NOMO-1 treated with DMSO at 0.1 percent for 48 hours (cell line): ENCODE results near the gene ESRP2.

Source experiments
- DNase-seq: peaks from one replicate; lab custom pipeline; 2025; ENCODE audit not compliant: unreplicated experiment; lab: John Stamatoyannopoulos, UW

ESRP2 gene

DNA sequence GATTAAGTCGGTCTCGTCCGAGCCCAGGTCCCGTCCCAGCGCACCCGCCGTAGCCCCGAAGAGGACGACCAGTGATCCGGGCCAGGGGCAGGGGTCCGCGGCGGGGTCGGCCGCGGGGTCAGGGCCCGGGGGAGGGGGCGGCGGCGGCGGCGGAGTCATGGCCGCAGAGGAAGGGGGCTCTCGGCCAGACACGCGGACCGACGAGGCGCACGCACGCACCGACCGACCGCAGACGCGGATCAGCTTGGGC is at the start of gene ESRP2:
TSS of gene ESRP2 (minus strand) at position 241 of the 250 bp plus-strand sequence. CDS start at position 159, 82 bp downstream.
- no peak for DNase-seq

DNA sequence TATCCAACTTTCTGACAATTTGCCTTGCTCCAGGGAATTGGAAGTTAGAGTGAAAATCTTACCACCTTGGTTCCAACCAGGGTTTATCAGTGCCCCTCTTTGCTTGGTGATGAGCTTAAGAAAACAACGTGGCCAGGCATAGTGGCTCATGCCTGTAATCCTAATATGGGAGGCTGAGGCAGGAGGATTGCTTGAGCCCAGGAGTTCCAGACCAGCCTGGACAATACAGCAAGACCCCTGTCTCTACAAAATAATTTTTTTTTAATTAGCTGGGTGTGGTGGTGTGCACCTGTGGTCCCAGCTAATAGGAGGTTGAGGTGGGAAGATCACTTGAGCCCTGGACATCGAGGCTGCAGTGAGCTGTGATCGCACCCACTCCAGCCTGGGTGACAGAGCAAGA is 49.8 kb upstream of the ESRP2 start:
- no peak for DNase-seq

DNA sequence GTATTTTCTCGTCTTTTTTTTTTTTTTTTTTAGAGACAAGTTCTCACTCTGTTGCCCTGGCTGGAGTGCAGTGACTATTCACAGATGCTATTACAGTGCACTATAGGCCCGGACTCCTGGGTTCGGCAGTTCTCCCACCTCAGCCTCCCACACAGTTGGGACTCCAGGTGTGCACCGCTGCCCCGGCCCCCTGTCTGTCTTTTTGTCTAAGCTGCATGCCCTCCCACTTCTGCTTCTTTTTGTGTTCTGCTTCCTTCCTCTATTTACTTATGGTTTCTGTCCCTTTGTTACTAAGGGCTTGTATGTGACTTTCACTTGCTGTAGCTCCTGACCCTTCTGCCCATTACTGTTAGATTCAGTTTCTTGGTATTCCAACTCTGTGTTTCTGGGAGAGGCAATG is 48.9 kb upstream of the ESRP2 start:
- DNase-seq = peak; percentile 85

- no peak for DNase-seq
These were observed 48.1 kb upstream of the ESRP2 start for GRCh38 chr16:68283801-68284598.

GRCh38 chr16:68283346-68283745 is 47.4 kb upstream of the ESRP2 start:
- peak; percentile 17 for DNase-seq

GRCh38 chr16:68282064-68282452 is 46.1 kb upstream of the ESRP2 start:
- DNase-seq = no peak

DNA sequence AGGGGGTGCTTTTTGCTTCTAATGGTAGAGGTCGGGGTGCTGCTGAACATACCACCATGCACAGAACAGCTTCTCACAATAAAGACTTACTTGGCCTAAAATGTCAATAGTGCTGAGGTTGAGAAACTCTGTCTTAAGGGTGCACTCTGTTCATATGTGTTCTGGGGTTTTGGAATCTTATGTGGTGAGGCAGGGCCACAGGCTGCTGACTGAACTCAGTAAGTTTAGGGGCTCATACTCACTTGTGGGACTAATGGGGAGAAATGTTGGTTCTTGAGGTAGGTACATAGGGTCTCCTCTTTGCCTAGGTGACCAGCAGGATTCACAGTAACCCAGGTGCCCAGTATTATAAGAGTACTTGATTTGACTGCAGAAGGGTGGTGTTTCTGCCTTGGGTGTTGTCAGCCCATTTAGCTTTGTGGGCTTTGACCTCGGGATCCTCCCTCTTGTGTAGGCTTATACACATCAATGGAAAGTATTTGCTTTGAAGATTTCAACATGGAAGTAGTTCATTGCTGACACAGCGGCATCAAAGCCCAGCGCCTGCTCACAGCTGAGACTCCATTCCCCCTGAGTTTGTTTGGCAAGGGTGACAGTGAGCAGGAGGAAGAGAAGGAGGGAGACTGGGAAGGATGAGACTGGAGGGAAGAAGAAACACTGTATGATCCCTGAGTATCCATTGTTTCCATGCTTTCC is 45.6 kb upstream of the ESRP2 start:
- no peak for DNase-seq

- DNase-seq = no peak
These were observed 44.0 kb upstream of the ESRP2 start for GRCh38 chr16:68279726-68280558.

DNA sequence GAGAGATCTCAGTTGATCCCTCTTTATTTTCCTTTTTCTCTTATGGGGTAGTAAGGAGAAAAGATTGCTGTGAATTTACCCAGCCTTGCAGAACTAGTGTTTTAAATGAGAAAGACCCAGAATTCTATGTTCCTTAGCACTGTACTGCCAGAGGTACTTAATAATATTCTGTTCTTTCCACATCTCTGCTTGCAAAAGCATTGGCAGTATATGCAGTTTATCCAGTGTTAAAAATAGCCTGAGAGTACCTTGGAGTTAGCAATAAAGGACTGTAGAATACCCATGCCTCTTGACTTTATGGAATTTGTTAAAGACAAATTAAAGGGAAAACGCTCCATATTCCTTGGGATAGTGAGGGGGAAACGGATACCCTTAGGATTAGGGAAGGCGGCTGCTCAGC is 40.3 kb upstream of the ESRP2 start:
- no peak for DNase-seq

DNA sequence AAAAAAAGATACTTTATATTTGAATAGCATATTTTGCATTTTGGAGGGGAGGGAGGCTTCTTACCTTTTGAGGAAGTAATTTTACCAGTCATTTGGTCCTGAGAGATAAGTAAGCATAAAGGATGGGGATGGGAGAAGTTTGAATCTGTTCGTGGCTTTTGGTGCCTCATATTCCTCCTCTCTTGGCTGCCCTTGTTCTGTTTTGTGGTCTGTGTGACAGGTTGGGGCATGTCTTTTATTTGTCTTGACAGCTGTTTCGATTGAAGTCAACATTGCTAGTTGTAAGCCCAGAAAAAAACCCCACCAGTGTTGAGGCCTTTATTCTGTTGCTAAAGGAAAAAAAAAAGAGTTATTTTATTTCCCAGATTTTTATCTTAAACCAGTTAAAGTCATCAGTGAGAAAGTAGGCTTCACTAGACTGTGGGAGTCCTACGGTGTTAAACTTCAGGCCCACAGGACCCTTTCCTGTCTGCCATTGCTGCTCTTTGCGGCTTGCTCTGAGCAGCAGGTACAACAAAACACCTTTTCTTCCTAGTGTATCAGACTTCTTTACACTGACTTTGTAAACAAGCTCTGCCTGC is 39.8 kb upstream of the ESRP2 start:
- DNase-seq = peak; percentile 68

- DNase-seq = no peak
These were observed 38.5 kb upstream of the ESRP2 start for GRCh38 chr16:68274441-68274840.

DNA sequence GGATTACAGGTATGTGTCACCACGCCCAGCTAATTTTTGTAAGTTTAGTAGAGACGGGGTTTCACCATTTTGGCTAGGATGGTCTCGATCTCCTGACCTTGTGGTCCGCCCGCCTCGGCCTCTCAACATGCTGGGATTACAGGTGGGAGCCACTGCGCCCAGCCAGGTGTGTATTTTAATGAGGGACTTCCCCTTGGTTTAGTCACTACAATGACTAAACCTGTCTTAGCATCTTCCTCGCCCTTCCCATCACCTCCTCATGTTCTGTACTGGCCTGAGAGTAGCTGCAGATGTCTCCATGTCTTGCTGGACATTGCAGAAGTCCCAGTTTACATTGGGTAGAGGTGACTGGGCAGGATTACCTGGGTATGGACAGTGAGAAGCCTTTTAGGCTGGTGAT is 38.0 kb upstream of the ESRP2 start:
- DNase-seq = no peak

DNA sequence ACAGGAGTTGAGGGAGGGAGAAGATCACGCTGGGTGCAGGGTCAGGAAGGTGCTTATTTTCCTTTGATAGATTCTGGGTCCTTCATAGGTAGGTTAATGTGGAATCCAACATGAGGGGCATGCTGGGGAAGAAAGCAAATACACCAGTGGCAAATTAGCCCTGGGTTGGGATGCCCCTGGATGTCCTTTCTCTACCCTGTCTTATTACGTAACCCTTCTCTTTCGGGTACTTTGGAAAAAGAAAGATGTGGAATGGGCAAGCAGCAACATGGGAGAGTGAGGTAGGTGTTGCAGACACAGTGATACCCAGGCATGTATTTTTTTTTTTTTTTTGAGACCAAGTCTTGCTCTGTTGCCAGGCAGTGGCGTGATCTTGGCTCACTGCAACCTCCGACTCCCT is 37.5 kb upstream of the ESRP2 start:
- DNase-seq = no peak

DNA sequence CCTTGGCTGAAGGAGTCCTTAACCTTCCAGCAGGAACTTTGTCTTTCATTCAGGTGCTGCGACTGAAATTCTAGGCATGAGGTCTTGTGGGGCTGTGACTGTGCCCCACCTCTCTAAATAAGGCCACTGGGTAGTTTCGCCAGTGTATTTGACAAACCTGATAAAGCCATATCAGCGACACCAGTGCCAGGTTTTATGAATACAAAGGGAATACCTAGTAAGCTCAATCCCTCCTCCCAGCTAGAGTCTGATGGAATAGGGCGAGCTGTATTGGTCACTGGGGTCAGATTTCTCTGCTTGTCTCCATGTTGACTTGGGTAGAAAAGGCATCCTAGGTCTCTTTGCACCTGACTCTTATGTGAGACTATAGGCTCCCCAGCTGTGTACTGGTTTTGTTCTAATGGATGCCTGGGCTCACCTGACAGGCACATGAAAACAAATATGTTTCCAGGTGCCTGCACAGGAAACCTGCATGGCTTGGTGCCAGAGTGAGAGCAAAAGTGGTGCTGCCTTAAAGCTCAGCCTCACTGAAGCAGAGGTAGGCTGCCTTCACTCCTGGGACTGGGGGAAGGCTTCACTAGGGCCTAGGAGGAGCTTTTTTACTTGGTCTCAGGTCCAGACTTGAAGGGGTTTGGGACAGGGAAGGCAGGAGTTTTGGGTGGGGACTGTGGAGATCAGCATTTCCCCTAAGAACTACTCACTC is 36.7 kb upstream of the ESRP2 start:
- DNase-seq = no peak

DNA sequence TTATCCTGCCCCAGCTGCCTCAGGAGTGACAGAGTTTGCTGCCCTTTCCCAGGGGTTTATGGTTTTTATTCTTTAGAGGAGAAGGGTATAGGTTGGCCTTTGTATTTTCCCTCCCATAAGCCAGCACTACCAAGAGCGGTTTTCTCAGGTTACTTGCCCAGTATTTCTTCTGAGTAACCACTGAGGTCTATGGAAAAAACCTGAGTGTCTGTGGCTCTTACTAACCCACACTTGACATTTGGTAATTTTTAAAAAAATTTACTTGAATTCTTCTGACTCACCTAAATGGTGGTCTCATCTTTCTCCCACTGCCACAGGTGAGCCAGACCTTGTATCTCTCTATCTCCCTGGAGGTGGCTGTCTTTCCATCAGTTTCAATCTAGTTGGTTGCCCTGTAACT is 34.4 kb upstream of the ESRP2 start:
- DNase-seq = no peak

- no peak for DNase-seq
These were observed 33.9 kb upstream of the ESRP2 start for GRCh38 chr16:68269793-68270192.

DNA sequence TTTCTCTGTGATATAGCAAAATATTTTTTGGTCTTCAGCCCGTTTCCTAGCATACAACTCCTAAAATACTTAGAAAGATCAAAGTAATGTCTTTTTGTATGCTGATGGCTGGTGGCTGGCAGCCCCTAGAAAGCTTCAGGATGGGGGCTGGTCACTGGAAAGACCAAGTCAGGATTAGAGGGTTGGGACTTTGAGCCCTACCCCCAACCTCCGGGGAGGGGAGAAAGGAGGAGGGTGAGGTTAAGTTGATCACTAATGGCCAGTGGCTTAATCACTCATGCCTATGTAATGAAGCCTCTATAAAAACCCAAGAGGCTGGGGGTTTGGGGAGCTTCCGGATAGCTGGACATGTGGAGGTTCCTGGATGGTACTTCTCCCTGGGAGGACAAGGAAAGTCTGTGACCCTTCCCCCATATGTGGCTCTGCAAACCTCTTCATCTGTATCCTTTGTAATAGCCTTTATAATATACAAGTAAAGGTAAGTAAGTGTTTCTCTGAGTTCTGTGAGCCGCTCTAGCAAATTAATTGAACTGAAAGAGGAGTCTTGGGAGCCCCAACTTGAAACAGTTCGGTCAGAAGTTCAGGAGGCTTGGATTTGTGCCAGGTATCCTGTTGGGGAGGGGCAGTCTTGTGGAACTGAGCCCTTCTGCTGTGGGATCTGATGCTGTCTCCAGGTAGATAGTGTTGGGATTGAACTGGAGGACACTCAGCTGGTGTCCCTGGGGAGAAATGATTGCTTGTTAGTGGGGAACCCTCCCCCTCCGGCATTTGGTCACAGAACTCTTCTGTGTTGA is 31.9 kb upstream of the ESRP2 start:
- no peak for DNase-seq

DNA sequence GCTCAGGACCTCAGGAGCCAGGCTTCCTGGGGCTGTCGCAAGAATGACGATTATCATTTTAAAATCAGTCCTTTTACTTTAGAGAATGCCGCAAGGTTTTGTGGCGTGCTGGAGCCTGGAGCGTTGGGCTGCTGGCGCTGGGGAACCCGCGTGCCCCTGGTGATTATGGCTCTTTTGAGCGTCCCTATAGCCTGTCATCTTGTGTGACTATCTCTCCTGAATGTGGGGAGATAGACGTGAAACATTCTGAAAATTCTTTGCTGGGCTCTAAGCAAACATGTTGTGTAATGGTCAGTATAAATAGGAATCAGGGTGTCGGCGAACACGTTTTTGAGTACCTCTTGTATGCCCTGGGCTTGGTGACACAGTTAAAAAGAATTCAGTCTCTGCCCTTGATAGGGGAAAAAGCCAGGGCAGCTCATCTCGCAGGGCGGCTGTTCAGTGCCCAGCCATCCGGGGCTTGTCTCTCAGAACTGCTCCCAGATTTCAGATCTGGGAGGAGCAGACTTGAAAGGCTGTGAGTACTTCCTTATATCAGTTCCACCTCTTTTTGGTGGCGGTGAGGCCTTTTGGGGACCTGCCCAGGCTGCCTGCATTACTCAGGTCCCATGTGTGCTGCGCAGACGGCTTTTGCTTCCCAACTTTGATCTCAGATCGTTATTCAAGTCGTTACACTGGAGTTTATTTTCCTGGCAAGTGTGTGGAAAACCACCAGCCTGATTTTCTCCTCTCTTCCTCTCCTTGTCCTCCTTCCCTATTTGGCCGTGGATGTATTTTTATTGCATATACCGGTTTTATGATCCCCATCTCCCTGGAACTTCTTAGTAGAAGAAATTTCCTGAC is 29.4 kb upstream of the ESRP2 start:
- peak; percentile 65 for DNase-seq
